ENCODE data around the gene ATP6V0A1. TPM values are rescaled to one million over a fixed set of nuclear protein-coding genes. Genes with fewer than 3 reads are reported as not detected.

ATP6V0A1 gene
- total and polyA plus RNA-seq, 2 experiments from 2014 or later, result 23.9 to 42.3 TPM

GRCh38 chr17:42493319-42493718 is 34.6 kb downstream of the ATP6V0A1 start:
- no peak overlapping the region for H2AFZ ChIP-seq
- no peak overlapping the region for H3K4me3 ChIP-seq
- no peaks in the 10 kb centered on the region for H3K4me1 ChIP-seq (ENCODE audit: insufficient read depth)
- Mint-ChIP-seq H3K4me3 (no peak overlapping the region), H3K36me3 (ENCODE audit: low read depth) (peaks cover 58% of the 10 kb centered on the region), H3K27me3 (ENCODE audit: insufficient read depth, low read depth, poor library complexity) (no peaks in the 10 kb centered on the region), H3K4me1 (no peaks in the 10 kb centered on the region), H3K27ac (no peak overlapping the region), H3K9me3 (no peaks in the 10 kb centered on the region)
- H3K79me2 ChIP-seq (replicated peaks; ENCODE audit: insufficient read depth), result no peaks in the 10 kb centered on the region
- no peak overlapping the region for H3K4me2 ChIP-seq
- no peak overlapping the region for H3K27ac ChIP-seq (ENCODE audit: low read depth)
- peaks cover 43% of the 10 kb centered on the region for H3K36me3 ChIP-seq (ENCODE audit: insufficient read depth)
- no peaks in the 10 kb centered on the region; the same call in 1 of the 2 replicates for H4K20me1 ChIP-seq (replicated peaks; ENCODE audit: insufficient read depth)
- no peaks in the 10 kb centered on the region for H3K27me3 ChIP-seq (ENCODE audit: insufficient read depth)
- no peak for ATAC-seq
- H3F3A ChIP-seq (replicated peaks; ENCODE audit: low read depth), result no peaks in the 10 kb centered on the region
- H3K9me2 ChIP-seq (ENCODE audit: insufficient read depth), result no peaks in the 10 kb centered on the region
- no peak for TF ChIP-seq EZH2phosphoT487 (IDR thresholded peaks at IDR 0.05; ENCODE audit: unreplicated experiment)
- TF ChIP-seq ETS1 (IDR thresholded peaks at IDR 0.05), result no peak
- TF ChIP-seq POLR2AphosphoS5 (IDR thresholded peaks at IDR 0.05; ENCODE audit: low read depth), result no peak
- no peak for TF ChIP-seq ZNF331 (CRISPR knock-in tag; IDR thresholded peaks at IDR 0.05; ENCODE audit: low read depth)
- no peak for TF ChIP-seq STAT1 (IDR thresholded peaks at IDR 0.05; ENCODE audit: unreplicated experiment)
- no peak for TF ChIP-seq CREB1 (CRISPR knock-in tag; IDR thresholded peaks at IDR 0.05; ENCODE audit: low read depth)
- TF ChIP-seq, protein P1, sequence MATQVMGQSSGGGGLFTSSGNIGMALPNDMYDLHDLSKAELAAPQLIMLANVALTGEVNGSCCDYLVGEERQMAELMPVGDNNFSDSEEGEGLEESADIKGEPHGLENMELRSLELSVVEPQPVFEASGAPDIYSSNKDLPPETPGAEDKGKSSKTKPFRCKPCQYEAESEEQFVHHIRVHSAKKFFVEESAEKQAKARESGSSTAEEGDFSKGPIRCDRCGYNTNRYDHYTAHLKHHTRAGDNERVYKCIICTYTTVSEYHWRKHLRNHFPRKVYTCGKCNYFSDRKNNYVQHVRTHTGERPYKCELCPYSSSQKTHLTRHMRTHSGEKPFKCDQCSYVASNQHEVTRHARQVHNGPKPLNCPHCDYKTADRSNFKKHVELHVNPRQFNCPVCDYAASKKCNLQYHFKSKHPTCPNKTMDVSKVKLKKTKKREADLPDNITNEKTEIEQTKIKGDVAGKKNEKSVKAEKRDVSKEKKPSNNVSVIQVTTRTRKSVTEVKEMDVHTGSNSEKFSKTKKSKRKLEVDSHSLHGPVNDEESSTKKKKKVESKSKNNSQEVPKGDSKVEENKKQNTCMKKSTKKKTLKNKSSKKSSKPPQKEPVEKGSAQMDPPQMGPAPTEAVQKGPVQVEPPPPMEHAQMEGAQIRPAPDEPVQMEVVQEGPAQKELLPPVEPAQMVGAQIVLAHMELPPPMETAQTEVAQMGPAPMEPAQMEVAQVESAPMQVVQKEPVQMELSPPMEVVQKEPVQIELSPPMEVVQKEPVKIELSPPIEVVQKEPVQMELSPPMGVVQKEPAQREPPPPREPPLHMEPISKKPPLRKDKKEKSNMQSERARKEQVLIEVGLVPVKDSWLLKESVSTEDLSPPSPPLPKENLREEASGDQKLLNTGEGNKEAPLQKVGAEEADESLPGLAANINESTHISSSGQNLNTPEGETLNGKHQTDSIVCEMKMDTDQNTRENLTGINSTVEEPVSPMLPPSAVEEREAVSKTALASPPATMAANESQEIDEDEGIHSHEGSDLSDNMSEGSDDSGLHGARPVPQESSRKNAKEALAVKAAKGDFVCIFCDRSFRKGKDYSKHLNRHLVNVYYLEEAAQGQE (IDR thresholded peaks at IDR 0.05; ENCODE audit: unreplicated experiment), result no peak
- no peak for TF ChIP-seq EZH2 (IDR thresholded peaks at IDR 0.05; ENCODE audit: low read depth, unreplicated experiment)
- no peak for TF ChIP-seq NANOG (IDR thresholded peaks at IDR 0.05; ENCODE audit: borderline replicate concordance)
- no peak for DNase-seq (ENCODE audit: low spot score)

- no peak for ATAC-seq
- no peak for DNase-seq (ENCODE audit: low spot score)
Measured at GRCh38 chr17:42494673-42495072, 36.0 kb downstream of the ATP6V0A1 start.

More at GRCh38 chr17:42494673-42495072, 36.0 kb downstream of the ATP6V0A1 start:
- Histone ChIP-seq H3K36me3 (ENCODE audit: insufficient read depth) (peaks cover 36% of the 10 kb centered on the region), H2AFZ (no peak overlapping the region), H3K27ac (ENCODE audit: low read depth) (no peak overlapping the region), H3K4me1 (ENCODE audit: insufficient read depth) (no peaks in the 10 kb centered on the region), H3K9me2 (ENCODE audit: insufficient read depth) (no peaks in the 10 kb centered on the region), H4K20me1 (replicated peaks; ENCODE audit: insufficient read depth) (no peaks in the 10 kb centered on the region; the same call in 1 of the 2 replicates), H3K4me2 (no peak overlapping the region), H3F3A (replicated peaks; ENCODE audit: low read depth) (no peaks in the 10 kb centered on the region), H3K4me3 (no peak overlapping the region), H3K27me3 (ENCODE audit: insufficient read depth) (no peaks in the 10 kb centered on the region), H3K79me2 (replicated peaks; ENCODE audit: insufficient read depth) (no peaks in the 10 kb centered on the region)
- no peak overlapping the region for H3K27ac Mint-ChIP-seq
- peaks cover 56% of the 10 kb centered on the region for H3K36me3 Mint-ChIP-seq (ENCODE audit: low read depth)
- TF ChIP-seq CTCF (conservative IDR thresholded peaks at IDR 0.05; ENCODE audit: low read depth in 2 of 2) (no peak), ZNF331 (CRISPR knock-in tag; IDR thresholded peaks at IDR 0.05; ENCODE audit: low read depth) (no peak), NANOG (IDR thresholded peaks at IDR 0.05; ENCODE audit: borderline replicate concordance) (no peak), JUNB (IDR thresholded peaks at IDR 0.05; ENCODE audit: unreplicated experiment) (no peak), ETS1 (IDR thresholded peaks at IDR 0.05) (no peak), POLR2AphosphoS5 (IDR thresholded peaks at IDR 0.05; ENCODE audit: low read depth) (no peak), EZH2 (IDR thresholded peaks at IDR 0.05; ENCODE audit: low read depth, unreplicated experiment) (no peak)
- TF ChIP-seq, protein P1 (IDR thresholded peaks at IDR 0.05; ENCODE audit: unreplicated experiment), result no peak
- no peaks in the 10 kb centered on the region for H3K27me3 Mint-ChIP-seq (ENCODE audit: insufficient read depth, low read depth, poor library complexity)
- H3K4me1 Mint-ChIP-seq, result no peaks in the 10 kb centered on the region
- H3K4me3 Mint-ChIP-seq, result no peak overlapping the region
- H3K9me3 Mint-ChIP-seq, result no peaks in the 10 kb centered on the region

Measured in GM23338 (cell line).